A549 (cell line): ENCODE measurements around the gene SBNO2. TPM values are rescaled to one million over a fixed set of nuclear protein-coding genes. Genes with fewer than 3 reads are reported as not detected.

ENCODE experiments used
- ATAC-seq, 2 experiments: fragments of 200-7000 bp in 1 of 2; fragments of >200 bp in 1 of 2; cut with Nextera tagmentation in 1 of 2; cut with Tn5 transposase in 1 of 2; 3 replicates each; pipeline versions ENCODE4 v1.8.0 to v1.9.1; 2018 to 2020; ENCODE audit warnings: mild to moderate bottlenecking in 1 of 2, moderate library complexity in 1 of 2
- CTCF ChIA-PET: fragments of 300-600 bp; sonication (Branson Sonifier 250); formaldehyde crosslinking; extraction: SDS; loops from one replicate; lab custom pipeline; 2021; ENCODE audit warnings: antibody characterized with exemption, inconsistent platforms; lab: Yijun Ruan, JAX
- POLR2A ChIA-PET: fragments of 350-600 bp; formaldehyde crosslinking; extraction: SDS; loops from one replicate; lab custom pipeline; 2021; ENCODE audit warnings: antibody characterized with exemption, inconsistent platforms; lab: Yijun Ruan, JAX
- DNase-seq, 2 experiments: peaks; one replicate each; pipeline versions ENCODE4 v3.0.0 to v3.0.0-alpha.2; 2011 to 2016; ENCODE audit warnings: low read depth in 1 of 2, low spot score in 1 of 2
- FAIRE-seq: peaks from 2 replicates; lab custom pipeline; 2011; peaks lifted over from hg19 to GRCh38; lab: Jason Lieb, UNC
- H3K27ac ChIP-seq, 2 experiments: fragments of >200 bp; sonication (Bioruptor Twin); formaldehyde crosslinking; 3 replicates each; pipeline ENCODE4 v1.5.1; 2016 to 2017
- H3K4me1 ChIP-seq: fragments of >200 bp; sonication (Bioruptor Twin); formaldehyde crosslinking; 3 replicates; pipeline ENCODE4 v1.6.1; 2016
- H3K4me2 ChIP-seq: fragments of >200 bp; sonication (Bioruptor Twin); formaldehyde crosslinking; 3 replicates; pipeline ENCODE4 v1.6.1; 2016
- H3K4me3 ChIP-seq: fragments of >200 bp; sonication (Bioruptor Twin); formaldehyde crosslinking; 3 replicates; pipeline ENCODE4 v1.5.1; 2016
- H3K9me3 ChIP-seq: fragments of >200 bp; sonication (Bioruptor Twin); formaldehyde crosslinking; 3 replicates; pipeline ENCODE4 v1.6.1; 2016
- BHLHE40 ChIP-seq: IDR thresholded peaks from 2 replicates; pipeline ENCODE4 v1.6.1; 2012; ENCODE audit warnings: low read depth, low read length, inconsistent platforms
- CBX2 ChIP-seq: fragments of 200-600 bp; sonication (generic); IDR thresholded peaks from 2 replicates; pipeline ENCODE4 v1.6.1; 2016; ENCODE audit warnings: low read depth, mild to moderate bottlenecking, borderline replicate concordance
- CHD4 ChIP-seq: fragments of 200-600 bp; sonication (generic); IDR thresholded peaks from 2 replicates; pipeline ENCODE4 v1.6.1; 2016; ENCODE audit warnings: antibody characterized with exemption, mild to moderate bottlenecking, borderline replicate concordance
- EHF ChIP-seq: fragments of 250-450 bp; sonication (Bioruptor Pico); IDR thresholded peaks from 2 replicates; pipeline ENCODE4 v1.5.0; 2020; ENCODE audit warnings: mild to moderate bottlenecking
- FOSL2 ChIP-seq, 2 experiments: fragments of 450-650 bp in 1 of 2; fragments of >200 bp in 1 of 2; sonication (Bioruptor Twin) in 1 of 2; formaldehyde crosslinking; IDR thresholded peaks; 2 replicates each; pipeline versions ENCODE4 v1.5.0 to v1.6.1; 2016 to 2020; ENCODE audit warnings: mild to moderate bottlenecking in 1 of 2, moderate library complexity in 1 of 2
- FOXS1 ChIP-seq: fragments of 250-450 bp; sonication (Bioruptor Pico); IDR thresholded peaks from 2 replicates; pipeline ENCODE4 v1.5.0; 2020; ENCODE audit warnings: mild to moderate bottlenecking, moderate library complexity
- HEYL ChIP-seq: fragments of 250-450 bp; sonication (Bioruptor Pico); IDR thresholded peaks from 2 replicates; pipeline ENCODE4 v1.8.0; 2021; ENCODE audit warnings: mild to moderate bottlenecking, moderate library complexity
- HOXA7 ChIP-seq: fragments of 250-450 bp; sonication (Bioruptor Pico); IDR thresholded peaks from 2 replicates; pipeline ENCODE4 v1.5.0; 2020; ENCODE audit warnings: mild to moderate bottlenecking, moderate library complexity
- JUN ChIP-seq, 2 experiments: fragments of >200 bp; sonication (Bioruptor Twin); formaldehyde crosslinking; IDR thresholded peaks; 2 replicates in 1 of 2; 3 replicates in 1 of 2; pipeline ENCODE4 v1.6.1; 2016 to 2017
- JUNB ChIP-seq: fragments of >200 bp; sonication (Bioruptor Twin); formaldehyde crosslinking; IDR thresholded peaks from 2 replicates; pipeline ENCODE4 v1.6.1; 2016
- NPAS2 ChIP-seq: fragments of 250-450 bp; sonication (Bioruptor Pico); IDR thresholded peaks from 2 replicates; pipeline ENCODE4 v1.8.0; 2022; ENCODE audit warnings: mild to moderate bottlenecking, moderate library complexity, borderline replicate concordance
- PHF8 ChIP-seq: fragments of 200-600 bp; sonication (generic); IDR thresholded peaks from 2 replicates; pipeline ENCODE4 v1.6.1; 2016; ENCODE audit warnings: low read depth, mild to moderate bottlenecking, antibody characterized with exemption, moderate library complexity, borderline replicate concordance
- POLR2A ChIP-seq: IDR thresholded peaks from 2 replicates; pipeline ENCODE4 v1.6.1; 2012; ENCODE audit warnings: mild to moderate bottlenecking, low read length
- POLR2AphosphoS2 ChIP-seq: conservative IDR thresholded peaks from 2 replicates; pipeline ENCODE4 v1.6.1; 2012; ENCODE audit warnings: low read length, improper control_type of control experiment, inconsistent platforms
- RAD21 ChIP-seq, 2 experiments: fragments of >200 bp in 1 of 2; sonication (Bioruptor Twin) in 1 of 2; formaldehyde crosslinking in 1 of 2; IDR thresholded peaks in 1 of 2; conservative IDR thresholded peaks in 1 of 2; 2 replicates in 1 of 2; 3 replicates in 1 of 2; pipeline ENCODE4 v1.6.1; 2012 to 2018; ENCODE audit warnings: inconsistent platforms in 1 of 2
- REST ChIP-seq: fragments of 200-600 bp; sonication (generic); IDR thresholded peaks from 2 replicates; pipeline ENCODE4 v1.6.1; 2016; ENCODE audit warnings: antibody characterized with exemption, mild to moderate bottlenecking, moderate library complexity
- RFX5 ChIP-seq: fragments of 450-650 bp; IDR thresholded peaks from 2 replicates; pipeline ENCODE4 v1.7.1; 2014; ENCODE audit warnings: antibody characterized with exemption, mild to moderate bottlenecking, moderate library complexity
- SREBF2 ChIP-seq: fragments of 450-650 bp; IDR thresholded peaks from 2 replicates; pipeline ENCODE4 v1.6.1; 2014; ENCODE audit warnings: mild to moderate bottlenecking, moderate library complexity
- TFCP2L1 ChIP-seq: fragments of 250-450 bp; sonication (Bioruptor Pico); IDR thresholded peaks from 2 replicates; pipeline ENCODE4 v1.5.0; 2021; ENCODE audit warnings: mild to moderate bottlenecking
- ZFP36 ChIP-seq: fragments of 450-650 bp; IDR thresholded peaks from 2 replicates; pipeline ENCODE4 v1.6.1; 2014; ENCODE audit warnings: borderline replicate concordance; ENCODE audit not compliant: partially characterized antibody
- ZNF302 ChIP-seq: fragments of 250-450 bp; sonication (Bioruptor Pico); IDR thresholded peaks from 2 replicates; pipeline ENCODE4 v1.9.0; 2021; ENCODE audit warnings: inconsistent platforms, mild to moderate bottlenecking, moderate library complexity
- WGBS: methylation state at CpG from one replicate; pipeline ENCODE4 v1.1.6; 2017; ENCODE audit errors: missing lambda C conversion rate; 5-methylcytosine and 5-hydroxymethylcytosine counted together
- polyA plus RNA-seq, 4 experiments: library from polyadenylated mRNA; depleted of rRNA in 3 of 4; stranded (reverse); fragments of >200 nt; fragmentation: RNase III in 1 of 4; extraction: RNeasy Plus Mini Kit Qiagen cat#74134 plus additional on column Dnase treatment in 1 of 4; gene quantifications; 2 replicates in 3 of 4; 3 replicates in 1 of 4; pipeline ENCODE4 v1.2.3, GENCODE V29; 2011 to 2017
- TF ChIP-seq, protein P1 (sequence below): IDR thresholded peaks from 2 replicates; pipeline ENCODE4 v1.6.1; 2012

Gene SBNO2
- polyA plus RNA-seq, 2 of the 4 experiments (the other 2 are of a cell fraction), result 6.8 to 27.0 TPM

DNA sequence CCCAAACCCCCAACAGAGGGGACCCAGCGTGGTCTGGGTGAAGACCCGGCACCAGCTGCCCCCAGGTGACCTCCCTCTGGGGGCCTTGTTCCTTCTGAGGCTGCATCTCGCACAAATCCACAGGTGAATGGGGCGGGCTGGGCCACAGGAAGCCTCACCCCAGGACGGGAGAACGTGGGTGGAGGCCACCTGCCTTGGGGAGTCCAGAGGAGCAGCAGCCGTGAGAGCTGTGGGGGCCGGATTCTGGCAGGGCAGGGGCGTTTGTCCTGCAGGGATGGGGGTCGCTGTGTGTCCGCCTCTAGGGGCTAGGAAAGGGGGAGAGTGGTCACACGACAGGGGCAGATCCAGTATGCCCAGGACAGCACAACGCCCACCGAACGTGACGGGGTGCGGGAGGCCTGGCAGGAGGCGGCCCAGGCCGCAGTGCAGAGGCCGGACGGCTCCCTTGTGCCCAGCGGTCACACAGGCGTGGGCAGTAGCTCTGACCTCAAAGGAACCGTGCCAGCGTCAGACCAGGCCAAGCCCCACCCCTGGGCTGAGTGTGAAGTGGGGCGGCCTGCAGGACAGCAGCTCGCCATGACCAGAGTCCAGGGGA lies 85.6 kb downstream of the SBNO2 start (continued):
- no peak for TF ChIP-seq REST
- no peak for TF ChIP-seq JUNB

- CTCF ChIA-PET, result no interaction called here
- ATAC-seq, result no peak
These were observed 86.2 kb downstream of the SBNO2 start for GRCh38 chr19:1087813-1088415.

GRCh38 chr19:1086613-1087012 lies 87.5 kb downstream of the SBNO2 start:
- ATAC-seq, result no peak
- 81% methylated on average over 21 of the region's 21 CpGs for WGBS
- no peak for FAIRE-seq
- POLR2A ChIA-PET, result no interaction called here
- no peak overlapping the region for H3K27ac ChIP-seq
- no peak for DNase-seq
- CTCF ChIA-PET, result interaction anchor here (0.9 kb wide), 1 partner anchor 22 kb away, joined by 4 read pairs; no protein-coding TSS in a partner anchor
- no peak overlapping the region for H3K4me3 ChIP-seq
- no peak for TF ChIP-seq SREBF2
- no peak for TF ChIP-seq JUN (IDR thresholded peaks at IDR 0.05)
- TF ChIP-seq RFX5, result no peak
- TF ChIP-seq ZNF302 (CRISPR knock-in tag), result no peak
- TF ChIP-seq CHD4, result no peak
- TF ChIP-seq ZFP36, result no peak
- TF ChIP-seq HOXA7 (CRISPR knock-in tag), result no peak
- TF ChIP-seq NPAS2 (CRISPR knock-in tag), result no peak
- TF ChIP-seq, all 56 proteins: peak for 0
- H3K4me2 ChIP-seq, result no peak overlapping the region
- peaks cover 6% of the 10 kb centered on the region; the same call in 1 of the 3 replicates for H3K4me1 ChIP-seq
- H3K9me3 ChIP-seq, result no peaks in the 10 kb centered on the region

More at GRCh38 chr19:1087813-1088415, 86.2 kb downstream of the SBNO2 start:
- POLR2A ChIA-PET, result no interaction called here
- H3K9me3 ChIP-seq, result no peaks in the 10 kb centered on the region
- no peak overlapping the region for H3K4me3 ChIP-seq
- no peak overlapping the region for H3K27ac ChIP-seq
- no peak overlapping the region for H3K4me2 ChIP-seq
- TF ChIP-seq HEYL (CRISPR knock-in tag) (no peak), POLR2AphosphoS2 (no peak), RAD21 (conservative IDR thresholded peaks at IDR 0.05 in 1 of 2, IDR thresholded peaks at IDR 0.05 in 1 of 2) (no peak), HOXA7 (CRISPR knock-in tag) (no peak)
- WGBS, result 78% methylated on average over 25 of the region's 27 CpGs
- DNase-seq (no peak), FAIRE-seq (no peak)
- peaks cover under 1% of the 10 kb centered on the region; the same call in 1 of the 3 replicates for H3K4me1 ChIP-seq

DNA sequence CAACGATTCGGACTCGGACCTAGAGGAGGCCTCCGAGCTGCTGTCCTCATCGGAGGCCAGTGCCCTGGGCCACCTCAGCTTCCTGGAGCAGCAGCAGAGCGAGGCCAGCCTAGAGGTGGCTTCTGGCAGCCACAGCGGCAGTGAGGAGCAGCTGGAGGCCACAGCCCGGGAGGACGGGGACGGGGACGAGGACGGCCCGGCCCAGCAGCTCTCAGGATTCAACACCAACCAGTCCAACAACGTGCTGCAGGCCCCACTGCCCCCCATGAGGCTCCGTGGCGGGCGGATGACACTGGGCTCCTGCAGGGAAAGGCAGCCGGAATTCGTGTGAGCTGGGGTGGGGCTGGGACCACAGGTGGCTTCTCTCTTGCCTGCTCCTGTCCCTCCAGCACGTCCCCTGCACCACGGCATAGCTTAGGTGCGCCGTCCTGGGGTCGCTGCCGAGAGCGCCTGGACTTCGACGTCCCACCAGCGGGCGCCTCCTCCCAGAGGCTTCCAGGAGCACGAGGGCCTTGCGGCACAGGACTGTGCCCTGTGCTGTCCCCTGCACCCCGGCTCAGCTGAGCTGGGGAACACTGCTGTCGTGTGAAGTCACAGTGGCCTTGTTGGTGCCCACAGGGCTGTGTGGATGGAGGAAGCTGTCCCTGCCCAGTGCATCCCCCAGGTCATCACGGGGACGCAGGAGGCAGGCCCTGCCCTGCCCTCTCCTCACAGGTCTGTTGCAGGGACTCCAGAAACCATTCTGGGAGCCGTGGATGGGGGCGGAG lies 88.2 kb downstream of the SBNO2 start:
- Histone ChIP-seq H3K4me1 (peaks cover 6% of the 10 kb centered on the region; the same call in 1 of the 3 replicates), H3K9me3 (no peaks in the 10 kb centered on the region), H3K27ac (no peak overlapping the region), H3K4me2 (no peak overlapping the region), H3K4me3 (no peak overlapping the region)
- DNase-seq, result no peak
- TF ChIP-seq CBX2 (no peak), PHF8 (no peak), EHF (CRISPR knock-in tag) (no peak), FOXS1 (CRISPR knock-in tag) (no peak), ZFP36 (no peak), BHLHE40 (no peak), RFX5 (no peak), ZNF302 (CRISPR knock-in tag) (no peak), TFCP2L1 (no peak), HEYL (CRISPR knock-in tag) (no peak), JUN (IDR thresholded peaks at IDR 0.05) (no peak), POLR2A (no peak), FOSL2 (IDR thresholded peaks at IDR 0.05) (no peak), FOSL2 (CRISPR knock-in tag; IDR thresholded peaks at IDR 0.05) (no peak)
- TF ChIP-seq, protein P1, sequence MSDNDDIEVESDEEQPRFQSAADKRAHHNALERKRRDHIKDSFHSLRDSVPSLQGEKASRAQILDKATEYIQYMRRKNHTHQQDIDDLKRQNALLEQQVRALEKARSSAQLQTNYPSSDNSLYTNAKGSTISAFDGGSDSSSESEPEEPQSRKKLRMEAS, result no peak
- POLR2A ChIA-PET, result interaction anchor here (1.0 kb wide), 1 partner anchor 9 kb away, joined by 4 read pairs; the partner anchor contains the start of gene POLR2E
- CTCF ChIA-PET, result interaction anchor here (0.7 to 1.7 kb wide), 5 partner anchors 9 to 43 kb away, joined by 3 to 5 read pairs (median 5); no protein-coding TSS in a partner anchor
- no peak for FAIRE-seq
- 79% methylated on average over 10 of the region's 38 CpGs for WGBS
- ATAC-seq, result no peak
